NK-92 treated with Interleukin-12 subunit alpha and Interleukin-12 subunit beta, amount 100 ng/mL, for 24 hours (cell line): Measurements from ENCODE around the gene KIF3A.

Source experiments
- DNase-seq: peaks from one replicate; lab custom pipeline; 2025; lab: John Stamatoyannopoulos, UW

KIF3A gene

GRCh38 chr5:132736853-132737833 is at the start of gene KIF3A:
Gene KIF3A (minus strand): TSS chr5:132737546. CDS start chr5:132737419, 127 bp downstream.
- DNase-seq: peak; percentile 99

- DNase-seq: no peak
Observed at GRCh38 chr5:132787076-132787475, 49.7 kb upstream of the KIF3A start.

GRCh38 chr5:132785864-132786263 is 48.5 kb upstream of the KIF3A start:
- no peak for DNase-seq

GRCh38 chr5:132785365-132785764 is 48.0 kb upstream of the KIF3A start:
- DNase-seq: no peak

GRCh38 chr5:132782101-132782500 is 44.8 kb upstream of the KIF3A start:
- DNase-seq: no peak

- DNase-seq: no peak
Observed at GRCh38 chr5:132781029-132781428, 43.7 kb upstream of the KIF3A start.

GRCh38 chr5:132780577-132780976 is 43.2 kb upstream of the KIF3A start:
- DNase-seq: no peak

GRCh38 chr5:132779961-132780360 is 42.6 kb upstream of the KIF3A start:
- no peak for DNase-seq

GRCh38 chr5:132778856-132779255 is 41.5 kb upstream of the KIF3A start:
- DNase-seq: no peak

- DNase-seq: no peak
Observed at GRCh38 chr5:132778129-132778528, 40.8 kb upstream of the KIF3A start.

GRCh38 chr5:132777209-132778069 is 40.1 kb upstream of the KIF3A start, which contains the start of gene SEPTIN8:
Gene SEPTIN8 (minus strand): TSS chr5:132777239. CDS start chr5:132777137, 102 bp downstream.
- no peak for DNase-seq

GRCh38 chr5:132776938-132777208 is 39.5 kb upstream of the KIF3A start:
- no peak for DNase-seq

- no peak for DNase-seq
Observed at GRCh38 chr5:132776131-132776937, 39.0 kb upstream of the KIF3A start.

- DNase-seq: no peak
Observed at GRCh38 chr5:132775476-132775961, 38.2 kb upstream of the KIF3A start.

- DNase-seq: no peak
Observed at GRCh38 chr5:132774896-132775295, 37.5 kb upstream of the KIF3A start.

- no peak for DNase-seq
Observed at GRCh38 chr5:132774406-132774805, 37.1 kb upstream of the KIF3A start.

GRCh38 chr5:132773601-132774355 is 36.4 kb upstream of the KIF3A start:
- DNase-seq: no peak

- no peak for DNase-seq
Observed at GRCh38 chr5:132773114-132773513, 35.8 kb upstream of the KIF3A start.

- no peak for DNase-seq
Observed at GRCh38 chr5:132772291-132773070, 35.1 kb upstream of the KIF3A start.

- no peak for DNase-seq
Observed at GRCh38 chr5:132771503-132771998, 34.2 kb upstream of the KIF3A start.
